HepG2 (cell line): ENCODE data around the gene ASB8. TPM values are rescaled to one million over a fixed set of nuclear protein-coding genes. Genes with fewer than 3 reads are reported as not detected.

Experiments used
- ATAC-seq: fragments of 200-7000 bp; cut with Tn5 transposase; 3 replicates; pipeline ENCODE4 v1.9.1; 2020; ENCODE audit warnings: mild to moderate bottlenecking, moderate library complexity
- BruUV-seq: library from RNA; stranded (reverse); fragments of 400-500 nt; replicated peaks from 2 replicates; lab custom pipeline; 2021; lab: Mats Ljungman, UMichigan
- CTCF ChIA-PET: fragments of 300-600 bp; formaldehyde crosslinking; extraction: SDS; loops from one replicate; lab custom pipeline; 2021; ENCODE audit warnings: low total read pairs, inconsistent platforms, low intra/inter-chr PET ratio; lab: Yijun Ruan, JAX
- POLR2A ChIA-PET: fragments of 350-600 bp; sonication (Branson Sonifier 250); formaldehyde crosslinking; loops from one replicate; lab custom pipeline; 2020; ENCODE audit warnings: antibody characterized with exemption, inconsistent platforms; lab: Yijun Ruan, JAX
- DNase-seq: peaks from one replicate; pipeline ENCODE4 v3.0.0-alpha.2; 2015; ENCODE audit warnings: low spot score
- FAIRE-seq: peaks from 3 replicates; lab custom pipeline; 2011; peaks lifted over from hg19 to GRCh38; lab: Jason Lieb, UNC
- H2AFZ ChIP-seq: one replicate; pipeline ENCODE4 v1.6.1; 2011; ENCODE audit warnings: low read length, inconsistent platforms
- H3K27ac ChIP-seq: fragments of 300-600 bp; 3 replicates; pipeline ENCODE4 v1.8.0; 2011; ENCODE audit warnings: mixed run types, mild to moderate bottlenecking, mixed read lengths, low read length, inconsistent platforms; ENCODE audit not compliant: insufficient read depth; ENCODE audit errors: extremely low read length
- H3K27me3 ChIP-seq, 2 experiments: fragments of 200-600 bp in 1 of 2; 2 replicates in 1 of 2; 3 replicates in 1 of 2; pipeline versions ENCODE4 v1.6.0 to v1.8.0; 2011; ENCODE audit warnings: low read length in 2 of 2, mild to moderate bottlenecking in 2 of 2, moderate library complexity in 2 of 2, inconsistent platforms in 1 of 2; ENCODE audit not compliant: insufficient read depth in 2 of 2, control insufficient read depth in 1 of 2
- H3K36me3 ChIP-seq, 2 experiments: fragments of 200-600 bp in 1 of 2; replicated peaks in 1 of 2; 2 replicates in 1 of 2; 3 replicates in 1 of 2; pipeline versions ENCODE4 v1.5.1 to v1.8.0; 2011; ENCODE audit warnings: low read length in 2 of 2, inconsistent platforms in 1 of 2; ENCODE audit not compliant: insufficient read depth in 2 of 2, control insufficient read depth in 1 of 2
- H3K4me1 ChIP-seq: 2 replicates; pipeline ENCODE4 v1.5.1; 2012; ENCODE audit warnings: low read length, inconsistent platforms; ENCODE audit not compliant: insufficient read depth
- H3K4me2 ChIP-seq: 2 replicates; pipeline ENCODE4 v1.6.0; 2011; ENCODE audit warnings: low read depth, low read length, inconsistent platforms
- H3K4me3 ChIP-seq, 3 experiments: fragments of 200-600 bp in 1 of 3; sonication (generic), shearing (Covaris generic) in 1 of 3; replicated peaks in 1 of 3; 2 replicates each; pipeline ENCODE4 v1.5.1; 2011 to 2016; ENCODE audit warnings: low read length in 3 of 3, inconsistent platforms in 2 of 3, low read depth in 2 of 3, mild to moderate bottlenecking in 2 of 3, control low read depth in 1 of 3, mixed read lengths in 1 of 3; ENCODE audit not compliant: insufficient read depth in 1 of 3
- H3K79me2 ChIP-seq: one replicate; pipeline ENCODE4 v1.6.1; 2011; ENCODE audit warnings: low read length, inconsistent platforms; ENCODE audit not compliant: insufficient read depth
- H3K9ac ChIP-seq: 2 replicates; pipeline ENCODE4 v1.6.0; 2011; ENCODE audit warnings: mild to moderate bottlenecking, low read depth, low read length, inconsistent platforms; ENCODE audit not compliant: insufficient read depth
- H3K9me3 ChIP-seq: 2 replicates; pipeline ENCODE4 v1.5.1; 2012; ENCODE audit warnings: mild to moderate bottlenecking, low read length
- H4K20me1 ChIP-seq: 2 replicates; pipeline ENCODE4 v1.6.0; 2011; ENCODE audit warnings: inconsistent platforms, mild to moderate bottlenecking, low read length, moderate library complexity; ENCODE audit not compliant: insufficient read depth
- ATRX ChIP-seq: sonication (generic); formaldehyde crosslinking; IDR thresholded peaks from 2 replicates; pipeline ENCODE4 v1.4.0; 2020; ENCODE audit warnings: missing genetic modification reagents, borderline replicate concordance
- CC2D1A ChIP-seq: sonication (generic); formaldehyde crosslinking; IDR thresholded peaks from 2 replicates; pipeline ENCODE4 v1.8.1; 2023; ENCODE audit warnings: mild to moderate bottlenecking, missing genetic modification reagents
- DZIP1 ChIP-seq: sonication (generic); formaldehyde crosslinking; IDR thresholded peaks from 2 replicates; pipeline ENCODE4 v1.5.0; 2020; ENCODE audit warnings: mild to moderate bottlenecking, missing genetic modification reagents
- EHMT2 ChIP-seq: fragments of 200-600 bp; sonication (generic); IDR thresholded peaks from 2 replicates; pipeline ENCODE4 v1.7.0; 2017; ENCODE audit warnings: antibody characterized with exemption, low read depth, low read length, borderline replicate concordance
- WGBS: methylation state at CpG from one replicate; pipeline ENCODE4 v1.1.6; 2017; ENCODE audit warnings: low lambda C conversion rate; 5-methylcytosine and 5-hydroxymethylcytosine counted together
- in situ Hi-C: cut with HindIII; loops from 2 replicates; pipeline ENCODE4 v1.10.0; 2017; ENCODE audit warnings: low pct_unique_long_range_greater_than_20kb; ENCODE audit not compliant: extremely low pct_ligation_motif_present
- intact Hi-C: fragments of 100-400 bp; cut with micrococcal nuclease; formaldehyde crosslinking; loops from one replicate; pipeline ENCODE4 v1.10.0; 2022; ENCODE audit not compliant: unreplicated experiment
- polyA plus RNA-seq, 8 experiments: library from polyadenylated mRNA; depleted of rRNA in 3 of 8; stranded (reverse) in 7 of 8; unstranded in 1 of 8; fragments of >200 nt; fragmentation: Illumina TruSeq in 4 of 8; extraction: Trizol in 4 of 8; gene quantifications; 2 replicates each; pipeline versions ENCODE4 v1.2.1 to v1.2.3, GENCODE V29; 2011 to 2016; ENCODE audit warnings: low read depth in 4 of 8, missing spikeins in 1 of 8, mixed read lengths in 1 of 8; ENCODE audit not compliant: insufficient read depth in 1 of 8
- total RNA-seq, 5 experiments: library from RNA; depleted of rRNA; stranded (reverse); fragments of >200 nt; fragmentation: Illumina TruSeq; extraction: Trizol; gene quantifications; 2 replicates each; pipeline ENCODE4 v1.2.3, GENCODE V29; 2016; ENCODE audit warnings: low read depth in 1 of 5

ASB8 gene
- total and polyA plus RNA-seq, 2 of the 13 experiments (the other 11 are each of a cell fraction or from before 2014, with no cell fraction given), result 14.0 to 15.5 TPM

GRCh38 chr12:48157889-48158370 is 615 bp upstream of the ASB8 start:
- Histone ChIP-seq H3K27me3 (no peaks in the 10 kb centered on the region), H3K4me3 (peak overlapping the region; percentile 68 to 89 (median 85); a peak in 5 of 6 replicates), H3K4me1 (peaks cover 13% of the 10 kb centered on the region), H3K79me2 (peaks cover 6% of the 10 kb centered on the region), H3K27ac (peak overlapping the region; percentile 67), H3K9ac (peak overlapping the region; percentile 76), H3K36me3 (no peaks in the 10 kb centered on the region; a peak in 1 of 5 replicates), H2AFZ (peak overlapping the region; percentile 82), H3K4me2 (peak overlapping the region; percentile 88), H4K20me1 (no peaks in the 10 kb centered on the region), H3K9me3 (no peaks in the 10 kb centered on the region)
- POLR2A ChIA-PET, result interaction anchor here (0.6 to 2.6 kb wide), 11 partner anchors 10 to 248 kb away, joined by 3 to 37 read pairs (median 3); partner anchors contain the start of gene SENP1
- in situ Hi-C loops (no loop called here), intact Hi-C loops (loop anchor here (1.0 kb wide), 1 partner anchor 53 kb away; no protein-coding TSS in a partner anchor)
- no peak for FAIRE-seq
- TF ChIP-seq EHMT2, result 0 out of 2 replicates have a peak, but pooled peaks have one; percentile 13
- no peak for TF ChIP-seq CC2D1A (CRISPR knock-in tag)
- no peak for TF ChIP-seq DZIP1 (CRISPR knock-in tag)
- TF ChIP-seq ATRX (CRISPR knock-in tag), result no peak
- CTCF ChIA-PET, result no interaction called here
- no peak for DNase-seq
- no TSS peak for BruUV-seq
- WGBS, result 51% methylated on average over 3 of the region's 3 CpGs
- ATAC-seq, result no peak
